Lower lobe of right lung (tissue), 2 donors: ENCODE measurements around the gene LRRTM3. TPM values are rescaled to one million over a fixed set of nuclear protein-coding genes. Genes with fewer than 3 reads are reported as not detected.

ENCODE experiments used
- ATAC-seq, 2 donors: fragments of 200-7000 bp; cut with Tn5 transposase; one replicate each; pipeline ENCODE4 v1.9.1; 2020 to 2022; ENCODE audit warnings: mild to moderate bottlenecking in 2 of 2, moderate library complexity in 2 of 2
- DNase-seq: peaks from one replicate; pipeline ENCODE4 v3.0.0-alpha.2; 2020
- H3K27ac ChIP-seq: fragments of 200-600 bp; one replicate; pipeline ENCODE4 v1.8.0; 2022
- H3K27me3 ChIP-seq: fragments of 200-600 bp; one replicate; pipeline ENCODE4 v1.8.0; 2022; ENCODE audit warnings: low read depth
- H3K36me3 ChIP-seq: fragments of 200-600 bp; one replicate; pipeline ENCODE4 v1.8.0; 2022; ENCODE audit warnings: mild to moderate bottlenecking
- H3K4me1 ChIP-seq: fragments of 200-600 bp; one replicate; pipeline ENCODE4 v1.8.0; 2022
- H3K4me3 ChIP-seq: fragments of 200-600 bp; one replicate; pipeline ENCODE4 v1.8.0; 2022; ENCODE audit warnings: mild to moderate bottlenecking
- H3K9me3 ChIP-seq: fragments of 200-600 bp; one replicate; pipeline ENCODE4 v1.8.0; 2022
- CTCF ChIP-seq: fragments of 200-600 bp; IDR thresholded peaks from one replicate; pipeline ENCODE4 v1.8.0; 2022; ENCODE audit warnings: antibody characterized with exemption, mild to moderate bottlenecking
- intact Hi-C: fragments of 100-400 bp; cut with DNase I; formaldehyde crosslinking; loops from one replicate; pipeline ENCODE4 v1.11.0; 2022
- total RNA-seq: library from RNA; stranded (reverse); fragmentation: NEBNext Ultra II Directional; extraction: Animal tissue kit (Norgen Biotek cat#: 25700); gene quantifications from one replicate; pipeline ENCODE4 v1.2.1, GENCODE V29; 2021
- donor health status: DM: no; HTN: yes; CAD: no; lungs with severe emphysema.

Gene LRRTM3
- total RNA-seq, 1 donor from 2014 or later, result not detected

- H3K36me3 ChIP-seq, result no peaks in the 10 kb centered on the region
- H3K4me3 ChIP-seq, result no peak overlapping the region
- no peak for ATAC-seq
- no peak for DNase-seq
- H3K27me3 ChIP-seq, result peaks cover 28% of the 10 kb centered on the region
- TF ChIP-seq CTCF, result no peak
- H3K9me3 ChIP-seq, result no peaks in the 10 kb centered on the region
- H3K27ac ChIP-seq, result no peak overlapping the region
- intact Hi-C loops, result no loop called here
- no peaks in the 10 kb centered on the region for H3K4me1 ChIP-seq
Observed at GRCh38 chr10:66931949-66932343, 6.1 kb downstream of the LRRTM3 start.

- ATAC-seq (no peak), DNase-seq (no peak)
- Histone ChIP-seq H3K27ac (no peak overlapping the region), H3K4me3 (no peak overlapping the region), H3K9me3 (no peaks in the 10 kb centered on the region), H3K36me3 (no peaks in the 10 kb centered on the region), H3K27me3 (peaks cover 3% of the 10 kb centered on the region), H3K4me1 (no peaks in the 10 kb centered on the region)
- intact Hi-C loops, result no loop called here
- TF ChIP-seq CTCF, result no peak
Observed at GRCh38 chr10:66934711-66935110, 8.9 kb downstream of the LRRTM3 start.

- intact Hi-C loops, result no loop called here
- no peak for TF ChIP-seq CTCF
- H3K27ac ChIP-seq, result no peak overlapping the region
Observed at GRCh38 chr10:66940965-66941364, 15.1 kb downstream of the LRRTM3 start.

GRCh38 chr10:66941491-66941890 lies 15.7 kb downstream of the LRRTM3 start:
- no peak for TF ChIP-seq CTCF
- Histone ChIP-seq H3K4me3 (no peak overlapping the region), H3K4me1 (no peaks in the 10 kb centered on the region), H3K27ac (no peak overlapping the region), H3K36me3 (no peaks in the 10 kb centered on the region), H3K27me3 (no peaks in the 10 kb centered on the region), H3K9me3 (no peaks in the 10 kb centered on the region)
- ATAC-seq, result no peak
- intact Hi-C loops, result no loop called here
- DNase-seq, result no peak

More at GRCh38 chr10:66940965-66941364, 15.1 kb downstream of the LRRTM3 start:
- no peaks in the 10 kb centered on the region for H3K4me1 ChIP-seq
- no peaks in the 10 kb centered on the region for H3K36me3 ChIP-seq
- no peaks in the 10 kb centered on the region for H3K9me3 ChIP-seq
- DNase-seq (no peak), ATAC-seq (no peak)
- H3K4me3 ChIP-seq, result no peak overlapping the region
- no peaks in the 10 kb centered on the region for H3K27me3 ChIP-seq

- Histone ChIP-seq H3K27me3 (no peaks in the 10 kb centered on the region), H3K4me1 (no peaks in the 10 kb centered on the region), H3K9me3 (no peaks in the 10 kb centered on the region), H3K4me3 (no peak overlapping the region), H3K27ac (no peak overlapping the region), H3K36me3 (no peaks in the 10 kb centered on the region)
- ATAC-seq (no peak), DNase-seq (no peak)
- intact Hi-C loops, result no loop called here
- TF ChIP-seq CTCF, result no peak
Observed at GRCh38 chr10:66942407-66942806, 16.6 kb downstream of the LRRTM3 start.

GRCh38 chr10:66943590-66943989 lies 17.8 kb downstream of the LRRTM3 start:
- no peak for ATAC-seq
- Histone ChIP-seq H3K36me3 (no peaks in the 10 kb centered on the region), H3K27me3 (no peaks in the 10 kb centered on the region), H3K4me1 (no peaks in the 10 kb centered on the region), H3K9me3 (no peaks in the 10 kb centered on the region), H3K27ac (no peak overlapping the region), H3K4me3 (no peak overlapping the region)
- TF ChIP-seq CTCF, result no peak
- DNase-seq, result no peak
- intact Hi-C loops, result no loop called here
